Stomach (tissue), 9 donors: ENCODE data around the gene GPC5. TPM values are rescaled to one million over a fixed set of nuclear protein-coding genes. Genes with fewer than 3 reads are reported as not detected.
A peak's percentile ranks its signal among the peaks of the same experiment; 100 is the strongest.

Experiments used
- DNase-seq, 2 donors: peaks; one replicate each; pipeline versions ENCODE4 v3.0.0 to v3.0.0-alpha.2; 2013 to 2019
- H3K27ac ChIP-seq, 5 donors: fragments of 200-600 bp in 4 of 5; sonication (generic) in 4 of 5; one replicate each; pipeline ENCODE4 v1.5.1; 2013 to 2019; ENCODE audit warnings: mild to moderate bottlenecking in 1 of 5, moderate library complexity in 1 of 5
- H3K27me3 ChIP-seq, 3 donors: fragments of 200-600 bp; sonication (generic); one replicate each; pipeline ENCODE4 v1.5.1; 2017 to 2019; ENCODE audit warnings: mixed run types in 1 of 3
- H3K36me3 ChIP-seq, 4 donors: fragments of 200-600 bp; sonication (generic); 1 replicate in 3 of 4; 2 replicates in 1 of 4; pipeline ENCODE4 v1.5.1; 2016 to 2019
- H3K4me1 ChIP-seq, 4 donors: fragments of 200-600 bp; sonication (generic); one replicate each; pipeline ENCODE4 v1.5.1; 2016 to 2019
- H3K4me3 ChIP-seq, 4 donors: fragments of 200-600 bp; sonication (generic) in 3 of 4; one replicate each; pipeline ENCODE4 v1.5.1; 2016 to 2019; ENCODE audit warnings: mild to moderate bottlenecking in 1 of 4
- H3K9me3 ChIP-seq, 4 donors: fragments of 200-600 bp; sonication (generic); one replicate each; pipeline ENCODE4 v1.5.1; 2016 to 2019
- CTCF ChIP-seq, 7 experiments: fragments of 450-650 bp in 4 of 7; fragments of 200-600 bp in 3 of 7; sonication (generic) in 3 of 7; IDR thresholded peaks; one replicate each; pipeline ENCODE4 v1.5.1; 2016 to 2019; ENCODE audit warnings: antibody characterized with exemption in 7 of 7, control low read depth in 2 of 7, mild to moderate bottlenecking in 1 of 7
- EP300 ChIP-seq: sonication (generic); formaldehyde crosslinking; IDR thresholded peaks from one replicate; pipeline ENCODE4 v1.6.1; 2017; ENCODE audit warnings: antibody characterized with exemption
- POLR2A ChIP-seq, 4 donors: fragments of 450-650 bp; IDR thresholded peaks; one replicate each; pipeline ENCODE4 v1.6.1; 2016; ENCODE audit warnings: antibody characterized with exemption in 4 of 4, control low read depth in 2 of 4, mild to moderate bottlenecking in 1 of 4, moderate library complexity in 1 of 4
- POLR2AphosphoS5 ChIP-seq, 3 donors: sonication (generic); formaldehyde crosslinking; IDR thresholded peaks; one replicate each; pipeline ENCODE4 v1.6.1; 2016; ENCODE audit warnings: antibody characterized with exemption in 3 of 3
- WGBS, 5 donors: extraction: QIAGEN DNeasy Blood & Tissue Kit in 3 of 5; methylation state at CpG; one replicate each; pipeline versions ENCODE4 v1.1.5 to v1.1.7; 2013 to 2018; 5-methylcytosine and 5-hydroxymethylcytosine counted together
- intact Hi-C: fragments of 100-400 bp; cut with DNase I; formaldehyde crosslinking; loops from one replicate; pipeline ENCODE4 v1.15.1; 2023; ENCODE audit warnings: low total_unique reads
- polyA plus RNA-seq, 3 donors: library from polyadenylated mRNA; stranded (reverse); fragments of 200-250 nt; gene quantifications; one replicate each; pipeline ENCODE4 v1.2.3, GENCODE V29; 2013
- total RNA-seq, 5 donors: library from RNA; depleted of rRNA; stranded (reverse); fragments of >200 nt; gene quantifications; one replicate each; pipeline versions ENCODE4 v1.1.0 to v1.2.3, GENCODE V29; 2014 to 2016
- donor health status: healthy with polysubstance abuse.
- donor health status: Bipolar disorder and iron deficiency.
- donor health status: healthy.

GPC5 gene
- total and polyA plus RNA-seq, 8 donors: 0.87 to 2.8 TPM; not detected in 6

GRCh38 chr13:91456837-91457236 lies 58.4 kb downstream of the GPC5 start:
- TF ChIP-seq POLR2AphosphoS5 (IDR thresholded peaks at IDR 0.05): no peak
- TF ChIP-seq CTCF (IDR thresholded peaks at IDR 0.05): no peak
- no peak for TF ChIP-seq POLR2A (IDR thresholded peaks at IDR 0.05)
- H3K27me3 ChIP-seq: no peaks in the 10 kb centered on the region
- intact Hi-C loops: no loop called here
- no peaks in the 10 kb centered on the region for H3K9me3 ChIP-seq
- DNase-seq: no peak
- no peak overlapping the region for H3K4me3 ChIP-seq
- no peaks in the 10 kb centered on the region for H3K36me3 ChIP-seq
- H3K4me1 ChIP-seq: no peaks in the 10 kb centered on the region
- 80 to 91% (median 89%) methylated on average over 2 of the region's 2 CpGs for WGBS, 5 donors
- no peak overlapping the region for H3K27ac ChIP-seq

GRCh38 chr13:91459485-91459884 lies 61.1 kb downstream of the GPC5 start:
- Histone ChIP-seq H3K27ac (no peak overlapping the region), H3K27me3 (no peaks in the 10 kb centered on the region), H3K9me3 (no peaks in the 10 kb centered on the region), H3K4me3 (no peak overlapping the region), H3K36me3 (no peaks in the 10 kb centered on the region), H3K4me1 (no peaks in the 10 kb centered on the region)
- TF ChIP-seq POLR2AphosphoS5 (IDR thresholded peaks at IDR 0.05) (no peak), EP300 (no peak), POLR2A (IDR thresholded peaks at IDR 0.05) (no peak), CTCF (IDR thresholded peaks at IDR 0.05) (no peak)
- intact Hi-C loops: no loop called here
- peak in 1 of 2 donors; percentile 36 for DNase-seq

- H3K9me3 ChIP-seq: no peaks in the 10 kb centered on the region
- H3K4me3 ChIP-seq: no peak overlapping the region
- H3K4me1 ChIP-seq: no peaks in the 10 kb centered on the region
- intact Hi-C loops: no loop called here
- 76 to 85% (median 80%) methylated on average over 5 of the region's 5 CpGs for WGBS, 5 donors
- no peaks in the 10 kb centered on the region for H3K36me3 ChIP-seq
- H3K27ac ChIP-seq: no peak overlapping the region
- no peak for DNase-seq
- no peaks in the 10 kb centered on the region for H3K27me3 ChIP-seq
- TF ChIP-seq POLR2A (IDR thresholded peaks at IDR 0.05): no peak
- TF ChIP-seq CTCF (IDR thresholded peaks at IDR 0.05): no peak
These were observed 65.9 kb downstream of the GPC5 start for GRCh38 chr13:91464336-91464735.

- Histone ChIP-seq H3K27ac (no peak overlapping the region), H3K27me3 (no peaks in the 10 kb centered on the region), H3K36me3 (no peaks in the 10 kb centered on the region), H3K9me3 (no peaks in the 10 kb centered on the region), H3K4me1 (no peaks in the 10 kb centered on the region), H3K4me3 (no peak overlapping the region)
- no peak for DNase-seq
- intact Hi-C loops: no loop called here
- TF ChIP-seq POLR2A (IDR thresholded peaks at IDR 0.05) (no peak), CTCF (IDR thresholded peaks at IDR 0.05) (no peak), POLR2AphosphoS5 (IDR thresholded peaks at IDR 0.05) (no peak), EP300 (no peak)
- WGBS, 5 donors: 68 to 79% (median 72%) methylated on average over 3 of the region's 3 CpGs
These were observed 68.8 kb downstream of the GPC5 start for GRCh38 chr13:91467236-91467635.

- TF ChIP-seq CTCF (IDR thresholded peaks at IDR 0.05) (no peak), EP300 (no peak), POLR2A (IDR thresholded peaks at IDR 0.05) (no peak), POLR2AphosphoS5 (IDR thresholded peaks at IDR 0.05) (no peak)
- Histone ChIP-seq H3K27me3 (no peaks in the 10 kb centered on the region), H3K4me3 (no peak overlapping the region), H3K36me3 (no peaks in the 10 kb centered on the region), H3K27ac (no peak overlapping the region), H3K4me1 (no peaks in the 10 kb centered on the region), H3K9me3 (no peaks in the 10 kb centered on the region)
- WGBS, 5 donors: 73 to 85% (median 80%) methylated on average over 2 of the region's 2 CpGs
- no peak for DNase-seq
- intact Hi-C loops: no loop called here
These were observed 69.9 kb downstream of the GPC5 start for GRCh38 chr13:91468301-91468700.
